ENCODE results near the gene OR4N5.

The OR4N5 gene

GRCh38 chr14:20110438-20110837 lies 28.2 kb upstream of the OR4N5 start, which contains the start of gene OR4K17:
Gene OR4K17, plus strand, starts transcription at chr14:20110739. Its CDS starts 6,761 bp downstream, at chr14:20117500.
- no peaks in the 10 kb centered on the region for H3K36me3 ChIP-seq (replicated peaks; ENCODE audit: insufficient read depth, low read length)
- TF ChIP-seq EZH2phosphoT487 (IDR thresholded peaks at IDR 0.05; ENCODE audit: low read length) (no peak), CTCF (IDR thresholded peaks at IDR 0.05; ENCODE audit: low read length) (no peak), EZH2 (optimal IDR thresholded peaks at IDR 0.05; ENCODE audit: low read depth, low read length) (no peak)
- no peaks in the 10 kb centered on the region for H3K27me3 ChIP-seq (replicated peaks; ENCODE audit: insufficient read depth, low read length)
- no peak within 1 kb of the TSS for H3K27ac ChIP-seq (ENCODE audit: low read length)
- no peak within 1 kb of the TSS for H3K4me2 ChIP-seq (ENCODE audit: low read depth, low read length)
- H2AFZ ChIP-seq (ENCODE audit: low read length), result no peak within 1 kb of the TSS
- no peaks in the 10 kb centered on the region for H3K4me1 ChIP-seq (ENCODE audit: low read length)
- no peak for DNase-seq
- no peaks in the 10 kb centered on the region for H4K20me1 ChIP-seq (ENCODE audit: insufficient read depth, low read length)
- no peak within 1 kb of the TSS for H3K9ac ChIP-seq (ENCODE audit: low read length)
- no peaks in the 10 kb centered on the region for H3K79me2 ChIP-seq (ENCODE audit: low read length)
- no peaks in the 10 kb centered on the region for H3F3A ChIP-seq (ENCODE audit: insufficient read depth, low read length)
- H3K9me3 ChIP-seq (replicated peaks; ENCODE audit: insufficient read depth, low read length), result no peaks in the 10 kb centered on the region
- H3K4me3 ChIP-seq (ENCODE audit: low read length), result no peak within 1 kb of the TSS
- no peaks in the 10 kb centered on the region for H3K9me2 ChIP-seq (replicated peaks; ENCODE audit: insufficient read depth, low read length)

GRCh38 chr14:20112321-20112720 lies 26.3 kb upstream of the OR4N5 start:
- H3K9ac ChIP-seq (ENCODE audit: low read length), result no peak overlapping the region
- H3K36me3 ChIP-seq (replicated peaks; ENCODE audit: insufficient read depth, low read length), result no peaks in the 10 kb centered on the region
- no peak overlapping the region for H2AFZ ChIP-seq (ENCODE audit: low read length)
- no peak overlapping the region for H3K4me2 ChIP-seq (ENCODE audit: low read depth, low read length)
- no peaks in the 10 kb centered on the region for H4K20me1 ChIP-seq (ENCODE audit: insufficient read depth, low read length)
- TF ChIP-seq CTCF (IDR thresholded peaks at IDR 0.05; ENCODE audit: low read length), result no peak
- TF ChIP-seq EZH2 (optimal IDR thresholded peaks at IDR 0.05; ENCODE audit: low read depth, low read length), result no peak
- no peak for TF ChIP-seq EZH2phosphoT487 (IDR thresholded peaks at IDR 0.05; ENCODE audit: low read length)
- no peak overlapping the region for H3K4me3 ChIP-seq (ENCODE audit: low read length)
- H3K27me3 ChIP-seq (replicated peaks; ENCODE audit: insufficient read depth, low read length), result no peaks in the 10 kb centered on the region
- no peaks in the 10 kb centered on the region for H3K79me2 ChIP-seq (ENCODE audit: low read length)
- H3F3A ChIP-seq (ENCODE audit: insufficient read depth, low read length), result no peaks in the 10 kb centered on the region
- no peak for DNase-seq
- H3K4me1 ChIP-seq (ENCODE audit: low read length), result no peaks in the 10 kb centered on the region
- H3K9me3 ChIP-seq (replicated peaks; ENCODE audit: insufficient read depth, low read length), result no peaks in the 10 kb centered on the region
- no peak overlapping the region for H3K27ac ChIP-seq (ENCODE audit: low read length)
- H3K9me2 ChIP-seq (replicated peaks; ENCODE audit: insufficient read depth, low read length), result no peaks in the 10 kb centered on the region

DNA sequence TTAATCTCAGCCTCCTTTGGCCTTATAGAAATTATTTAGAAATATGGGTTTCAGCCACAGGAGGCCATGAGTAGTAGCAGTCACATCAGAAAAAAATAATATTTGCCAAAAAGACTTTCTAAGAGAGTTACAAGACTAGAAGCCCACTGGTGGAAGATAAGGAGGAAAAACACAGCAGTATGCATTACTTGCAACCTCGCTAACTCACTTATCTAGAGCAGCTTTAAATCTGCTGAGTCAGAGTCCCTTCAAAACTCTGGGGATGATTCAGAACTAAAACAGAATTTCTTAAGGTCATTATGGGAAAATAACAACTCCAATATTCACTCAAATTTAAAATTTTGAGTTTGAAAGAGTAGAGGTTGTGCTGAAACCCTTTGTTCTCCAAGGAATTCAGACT lies 21.9 kb upstream of the OR4N5 start:
- Histone ChIP-seq H3K27ac (ENCODE audit: low read length) (no peak overlapping the region), H3K9me2 (replicated peaks; ENCODE audit: insufficient read depth, low read length) (no peaks in the 10 kb centered on the region), H4K20me1 (ENCODE audit: insufficient read depth, low read length) (no peaks in the 10 kb centered on the region), H3K4me1 (ENCODE audit: low read length) (no peaks in the 10 kb centered on the region), H3K79me2 (ENCODE audit: low read length) (no peaks in the 10 kb centered on the region), H3K9me3 (replicated peaks; ENCODE audit: insufficient read depth, low read length) (no peaks in the 10 kb centered on the region), H3K27me3 (replicated peaks; ENCODE audit: insufficient read depth, low read length) (no peaks in the 10 kb centered on the region), H2AFZ (ENCODE audit: low read length) (no peak overlapping the region), H3K36me3 (replicated peaks; ENCODE audit: insufficient read depth, low read length) (no peaks in the 10 kb centered on the region), H3F3A (ENCODE audit: insufficient read depth, low read length) (no peaks in the 10 kb centered on the region), H3K9ac (ENCODE audit: low read length) (no peak overlapping the region), H3K4me2 (ENCODE audit: low read depth, low read length) (no peak overlapping the region), H3K4me3 (ENCODE audit: low read length) (no peak overlapping the region)
- no peak for DNase-seq
- TF ChIP-seq CTCF (IDR thresholded peaks at IDR 0.05; ENCODE audit: low read length) (no peak), EZH2phosphoT487 (IDR thresholded peaks at IDR 0.05; ENCODE audit: low read length) (no peak), EZH2 (optimal IDR thresholded peaks at IDR 0.05; ENCODE audit: low read depth, low read length) (no peak)
